K562 (cell line): ENCODE data around the gene KRT81. TPM values are rescaled to one million over a fixed set of nuclear protein-coding genes. Genes with fewer than 3 reads are reported as not detected.

Experiments used
- ATAC-seq: fragments of 200-7000 bp; cut with Tn5 transposase; 3 replicates; pipeline ENCODE4 v1.9.1; 2020; ENCODE audit warnings: moderate library complexity
- BruUV-seq: library from RNA; stranded (reverse); fragments of 400-500 nt; replicated peaks from 2 replicates; lab custom pipeline; 2021; lab: Mats Ljungman, UMichigan
- CTCF ChIA-PET: fragments of 300-600 bp; formaldehyde crosslinking; extraction: SDS; loops from one replicate; lab custom pipeline; 2021; ENCODE audit warnings: low intra/inter-chr PET ratio; lab: Yijun Ruan, JAX
- POLR2A ChIA-PET: fragments of 300-600, 350-650 bp; sonication (Branson Sonifier 250); formaldehyde crosslinking; extraction: SDS; loops from one replicate; lab custom pipeline; 2021; ENCODE audit warnings: antibody characterized with exemption, inconsistent platforms; lab: Yijun Ruan, JAX
- DNase-seq, 4 experiments: peaks; one replicate each; pipeline versions ENCODE4 v3.0.0 to v3.0.0-alpha.2; 2011 to 2018; ENCODE audit warnings: low spot score in 3 of 4, mixed read lengths in 3 of 4; ENCODE audit errors: extremely low read depth in 1 of 4
- FAIRE-seq: peaks from 2 replicates; lab custom pipeline; 2011; peaks lifted over from hg19 to GRCh38; lab: Jason Lieb, UNC
- H2AFZ ChIP-seq: 2 replicates; pipeline ENCODE4 v1.6.0; 2011; ENCODE audit warnings: low read depth, low read length, control low read depth, inconsistent platforms
- H3K27ac ChIP-seq: fragments of 200-600 bp; 3 replicates; pipeline ENCODE4 v1.8.0; 2011; ENCODE audit warnings: low read depth, mild to moderate bottlenecking, control low read depth, inconsistent platforms, low read length, moderate library complexity, mixed read lengths; ENCODE audit errors: extremely low read depth
- H3K27me3 ChIP-seq, 2 experiments: fragments of 300-600 bp in 1 of 2; 2 replicates in 1 of 2; 3 replicates in 1 of 2; pipeline versions ENCODE4 v1.6.0 to v1.8.0; 2011; ENCODE audit warnings: inconsistent platforms in 2 of 2, low read length in 2 of 2, mild to moderate bottlenecking in 1 of 2, mixed read lengths in 1 of 2, moderate library complexity in 1 of 2; ENCODE audit not compliant: control insufficient read depth in 2 of 2, insufficient read depth in 2 of 2
- H3K36me3 ChIP-seq: fragments of 300-600 bp; 3 replicates; pipeline ENCODE4 v1.8.0; 2011; ENCODE audit warnings: mild to moderate bottlenecking, low read length, inconsistent platforms; ENCODE audit not compliant: control insufficient read depth, insufficient read depth
- H3K4me1 ChIP-seq, 2 experiments: fragments of 200-600 bp in 1 of 2; replicated peaks in 1 of 2; 2 replicates in 1 of 2; 3 replicates in 1 of 2; pipeline versions ENCODE4 v1.5.1 to v1.8.0; 2011; ENCODE audit warnings: inconsistent platforms in 2 of 2, low read length in 2 of 2, mild to moderate bottlenecking in 1 of 2, mixed read lengths in 1 of 2, moderate library complexity in 1 of 2; ENCODE audit not compliant: control insufficient read depth in 2 of 2, insufficient read depth in 2 of 2
- H3K4me2 ChIP-seq: 2 replicates; pipeline ENCODE4 v1.6.1; 2011; ENCODE audit warnings: low read length, control low read depth, inconsistent platforms, mixed read lengths; ENCODE audit not compliant: insufficient read depth
- H3K4me3 ChIP-seq: fragments of 200-600 bp; sonication (generic), shearing (Covaris generic); 2 replicates; pipeline ENCODE4 v1.5.1; 2016; ENCODE audit warnings: control low read depth, inconsistent platforms
- H3K79me2 ChIP-seq: fragments of 200-600 bp; 3 replicates; pipeline ENCODE4 v1.8.0; 2011; ENCODE audit warnings: low read length, inconsistent platforms; ENCODE audit not compliant: control insufficient read depth, insufficient read depth
- H3K9ac ChIP-seq, 2 experiments: 2 replicates each; pipeline versions ENCODE4 v1.6.0 to v1.6.1; 2011; ENCODE audit warnings: low read depth in 2 of 2, low read length in 2 of 2, control low read depth in 1 of 2, inconsistent platforms in 1 of 2, mild to moderate bottlenecking in 1 of 2, mixed read lengths in 1 of 2; ENCODE audit not compliant: insufficient read depth in 1 of 2
- H3K9me1 ChIP-seq: one replicate; pipeline ENCODE4 v1.6.0; 2011; ENCODE audit warnings: inconsistent platforms, mild to moderate bottlenecking, low read length, moderate library complexity; ENCODE audit not compliant: control insufficient read depth, insufficient read depth
- H3K9me3 ChIP-seq: replicated peaks from 2 replicates; pipeline ENCODE4 v1.5.1; 2011; ENCODE audit warnings: low read depth, low read length, inconsistent platforms; ENCODE audit not compliant: control insufficient read depth, insufficient read depth
- H4K20me1 ChIP-seq: replicated peaks from 2 replicates; pipeline ENCODE4 v1.6.1; 2011; ENCODE audit warnings: low read length, inconsistent platforms, mixed read lengths; ENCODE audit not compliant: control insufficient read depth, insufficient read depth
- BCOR ChIP-seq: fragments of 450-650 bp; IDR thresholded peaks from 2 replicates; pipeline ENCODE4 v1.6.1; 2016
- FOSL1 ChIP-seq: fragments of 200-800 bp; sonication (Bioruptor generic); conservative IDR thresholded peaks from 2 replicates; pipeline ENCODE4 v1.6.1; 2016; ENCODE audit warnings: missing genetic modification characterization, missing compliant biosample characterization
- GABPA ChIP-seq: fragments of 200-800 bp; sonication (Bioruptor generic); conservative IDR thresholded peaks from 2 replicates; pipeline ENCODE4 v1.6.1; 2016; ENCODE audit warnings: low read depth, missing genetic modification characterization, missing compliant biosample characterization
- GABPB2 ChIP-seq: fragments of 250-450 bp; sonication (Bioruptor Pico); conservative IDR thresholded peaks from 2 replicates; pipeline ENCODE4 v1.5.1; 2021; ENCODE audit warnings: mild to moderate bottlenecking
- HDAC3 ChIP-seq: fragments of 450-650 bp; IDR thresholded peaks from 2 replicates; pipeline ENCODE4 v1.6.1; 2018; ENCODE audit warnings: borderline replicate concordance, mild to moderate bottlenecking, moderate library complexity; ENCODE audit not compliant: partially characterized antibody
- HINFP ChIP-seq: fragments of 450-650 bp; conservative IDR thresholded peaks from 2 replicates; pipeline ENCODE4 v1.6.1; 2016; ENCODE audit warnings: missing genetic modification characterization, low read depth, mild to moderate bottlenecking, control low read depth, missing compliant biosample characterization
- HSF4 ChIP-seq: fragments of 250-450 bp; sonication (Bioruptor Pico); IDR thresholded peaks from 2 replicates; pipeline ENCODE4 v2.1.2; 2022; ENCODE audit warnings: mild to moderate bottlenecking, moderate library complexity, borderline replicate concordance
- NR1H2 ChIP-seq: sonication (generic); formaldehyde crosslinking; IDR thresholded peaks from 2 replicates; pipeline ENCODE4 v1.4.0; 2020; ENCODE audit warnings: mild to moderate bottlenecking, missing genetic modification reagents
- PHF20 ChIP-seq: fragments of 450-650 bp; IDR thresholded peaks from 2 replicates; pipeline ENCODE4 v1.6.1; 2018; ENCODE audit not compliant: partially characterized antibody
- RBM34 ChIP-seq: fragments of 200-400 bp; formaldehyde crosslinking; IDR thresholded peaks from 2 replicates; pipeline ENCODE4 v1.6.1; 2018; ENCODE audit warnings: low read length, borderline replicate concordance; ENCODE audit not compliant: insufficient read depth
- TAF15 ChIP-seq: fragments of 200-400 bp; formaldehyde crosslinking; IDR thresholded peaks from 2 replicates; pipeline ENCODE4 v1.6.1; 2017; ENCODE audit warnings: mild to moderate bottlenecking, low read depth, low read length, moderate library complexity
- ZBTB43 ChIP-seq: sonication (generic); formaldehyde crosslinking; IDR thresholded peaks from 2 replicates; pipeline ENCODE4 v1.8.0; 2023; ENCODE audit warnings: mild to moderate bottlenecking, missing genetic modification reagents
- ZNF165 ChIP-seq: fragments of 250-450 bp; sonication (Bioruptor Pico); IDR thresholded peaks from 2 replicates; pipeline ENCODE4 v1.4.0; 2020; ENCODE audit warnings: borderline replicate concordance
- ZNF583 ChIP-seq: fragments of 250-450 bp; sonication (Bioruptor Pico); IDR thresholded peaks from 2 replicates; pipeline ENCODE4 v1.4.0; 2020
- WGBS: fragments of 100-300 bp; shearing (Covaris generic); methylation state at CpG from one replicate; pipeline ENCODE4 v1.1.6; 2016; ENCODE audit warnings: low coverage, mixed read lengths; ENCODE audit not compliant: insufficient coverage; ENCODE audit errors: missing lambda C conversion rate; 5-methylcytosine and 5-hydroxymethylcytosine counted together
- in situ Hi-C: fragments of 300-500 bp; cut with MboI; formaldehyde crosslinking; loops from 4 replicates; pipeline ENCODE4 v1.15.0; 2018; ENCODE audit warnings: inconsistent platforms, mixed read lengths
- intact Hi-C: fragments of 100-400 bp; cut with micrococcal nuclease; formaldehyde crosslinking; loops from 2 replicates; pipeline ENCODE4 v1.14.2; 2022
- polyA plus RNA-seq, 8 experiments: library from polyadenylated mRNA; depleted of rRNA in 4 of 8; stranded (reverse) in 5 of 8; unstranded in 3 of 8; fragments of >200 nt; fragmentation: Nextera tagmentation in 2 of 8; fragmentation: Illumina TruSeq in 1 of 8; extraction: Ambion mirVana in 2 of 8; extraction: Trizol in 1 of 8; gene quantifications; 2 replicates each; pipeline versions ENCODE4 v1.2.1 to v1.2.3, GENCODE V29; 2011 to 2014; ENCODE audit warnings: inconsistent platforms in 1 of 8, missing spikeins in 1 of 8
- total RNA-seq, 7 experiments: library from RNA; depleted of rRNA in 6 of 7; stranded (reverse); fragments of >200 nt in 6 of 7; fragmentation: Illumina TruSeq in 2 of 7; extraction: Trizol in 2 of 7; gene quantifications; 2 replicates each; pipeline versions ENCODE4 v1.2.1 to v1.2.3, GENCODE V29; 2011 to 2021; ENCODE audit warnings: low replicate concordance in 1 of 7

Gene KRT81
- total and polyA plus RNA-seq, 9 of the 15 experiments (the other 6 are each of a cell fraction or from before 2014, with no cell fraction given), result 0.27 TPM; not detected in 8

GRCh38 chr12:52243856-52244614 lies 47.3 kb downstream of the KRT81 start:
- intact Hi-C loops, result no loop called here

GRCh38 chr12:52243259-52243855 lies 48.0 kb downstream of the KRT81 start:
- H3K9me3 ChIP-seq, result no peaks in the 10 kb centered on the region
- no TSS peak for BruUV-seq
- POLR2A ChIA-PET, result no interaction called here
- H4K20me1 ChIP-seq, result no peaks in the 10 kb centered on the region
- H3K9ac ChIP-seq, result no peak overlapping the region
- CTCF ChIA-PET, result no interaction called here
- no peak overlapping the region for H3K27ac ChIP-seq
- DNase-seq, result no peak
- no peak overlapping the region for H2AFZ ChIP-seq
- 0% methylated on average over 5 of the region's 5 CpGs for WGBS
- H3K9me1 ChIP-seq, result no peaks in the 10 kb centered on the region
- H3K4me3 ChIP-seq, result no peak overlapping the region
- in situ Hi-C loops, result no loop called here
- peaks cover 2 to 52% of the 10 kb centered on the region in 2 experiments; a peak in 4 of 5 replicates for H3K27me3 ChIP-seq
- H3K36me3 ChIP-seq, result no peaks in the 10 kb centered on the region
- H3K79me2 ChIP-seq, result no peaks in the 10 kb centered on the region
- intact Hi-C loops, result no loop called here
- H3K4me1 ChIP-seq, result no peaks in the 10 kb centered on the region
- no peak for ATAC-seq
- no peak for FAIRE-seq
- no peak overlapping the region for H3K4me2 ChIP-seq
- TF ChIP-seq GABPB2 (CRISPR knock-in tag), result no peak
- no peak for TF ChIP-seq PHF20
- no peak for TF ChIP-seq BCOR
- no peak for TF ChIP-seq TAF15
- TF ChIP-seq NR1H2 (CRISPR knock-in tag), result no peak
- TF ChIP-seq ZNF165 (CRISPR knock-in tag), result no peak
- no peak for TF ChIP-seq HINFP (tag)
- TF ChIP-seq HSF4 (CRISPR knock-in tag), result no peak
- no peak for TF ChIP-seq ZBTB43 (CRISPR knock-in tag)
- no peak for TF ChIP-seq RBM34
- TF ChIP-seq ZNF583 (CRISPR knock-in tag), result no peak

More at GRCh38 chr12:52243856-52244614, 47.3 kb downstream of the KRT81 start:
- ATAC-seq (no peak), FAIRE-seq (no peak), DNase-seq (no peak)
- no peaks in the 10 kb centered on the region for H4K20me1 ChIP-seq
- in situ Hi-C loops, result no loop called here
- H2AFZ ChIP-seq, result no peak overlapping the region
- ChIA-PET CTCF (no interaction called here), POLR2A (interaction anchor here (0.6 kb wide), 1 partner anchor 28 kb away, joined by 4 read pairs; no protein-coding TSS in a partner anchor)
- TF ChIP-seq FOSL1 (tag) (0 out of 2 replicates have a peak, but pooled peaks have one; percentile 27), GABPA (tag) (0 out of 2 replicates have a peak, but pooled peaks have one; percentile 15), HDAC3 (no peak)
- no peaks in the 10 kb centered on the region for H3K36me3 ChIP-seq
- no peaks in the 10 kb centered on the region for H3K4me1 ChIP-seq
- no peaks in the 10 kb centered on the region for H3K9me1 ChIP-seq
- no peak overlapping the region for H3K27ac ChIP-seq
- WGBS, result 1% methylated on average over 11 of the region's 12 CpGs
- no peak overlapping the region; a peak in 1 of 4 replicates for H3K9ac ChIP-seq
- no peaks in the 10 kb centered on the region for H3K9me3 ChIP-seq
- H3K27me3 ChIP-seq, result peaks cover 2 to 59% of the 10 kb centered on the region in 2 experiments; a peak in 4 of 5 replicates
- no TSS peak for BruUV-seq
- H3K4me2 ChIP-seq, result no peak overlapping the region
- H3K4me3 ChIP-seq, result no peak overlapping the region
- no peaks in the 10 kb centered on the region for H3K79me2 ChIP-seq
